ENCODE data around the gene ERGIC3. TPM values are rescaled to one million over a fixed set of nuclear protein-coding genes. Genes with fewer than 3 reads are reported as not detected.
A peak's percentile ranks its signal among the peaks of the same experiment; 100 is the strongest.

ERGIC3 gene
- total and polyA plus RNA-seq, 2 of the 13 experiments (the other 11 are each of a cell fraction or from before 2014, with no cell fraction given): 407 to 670 TPM

DNA sequence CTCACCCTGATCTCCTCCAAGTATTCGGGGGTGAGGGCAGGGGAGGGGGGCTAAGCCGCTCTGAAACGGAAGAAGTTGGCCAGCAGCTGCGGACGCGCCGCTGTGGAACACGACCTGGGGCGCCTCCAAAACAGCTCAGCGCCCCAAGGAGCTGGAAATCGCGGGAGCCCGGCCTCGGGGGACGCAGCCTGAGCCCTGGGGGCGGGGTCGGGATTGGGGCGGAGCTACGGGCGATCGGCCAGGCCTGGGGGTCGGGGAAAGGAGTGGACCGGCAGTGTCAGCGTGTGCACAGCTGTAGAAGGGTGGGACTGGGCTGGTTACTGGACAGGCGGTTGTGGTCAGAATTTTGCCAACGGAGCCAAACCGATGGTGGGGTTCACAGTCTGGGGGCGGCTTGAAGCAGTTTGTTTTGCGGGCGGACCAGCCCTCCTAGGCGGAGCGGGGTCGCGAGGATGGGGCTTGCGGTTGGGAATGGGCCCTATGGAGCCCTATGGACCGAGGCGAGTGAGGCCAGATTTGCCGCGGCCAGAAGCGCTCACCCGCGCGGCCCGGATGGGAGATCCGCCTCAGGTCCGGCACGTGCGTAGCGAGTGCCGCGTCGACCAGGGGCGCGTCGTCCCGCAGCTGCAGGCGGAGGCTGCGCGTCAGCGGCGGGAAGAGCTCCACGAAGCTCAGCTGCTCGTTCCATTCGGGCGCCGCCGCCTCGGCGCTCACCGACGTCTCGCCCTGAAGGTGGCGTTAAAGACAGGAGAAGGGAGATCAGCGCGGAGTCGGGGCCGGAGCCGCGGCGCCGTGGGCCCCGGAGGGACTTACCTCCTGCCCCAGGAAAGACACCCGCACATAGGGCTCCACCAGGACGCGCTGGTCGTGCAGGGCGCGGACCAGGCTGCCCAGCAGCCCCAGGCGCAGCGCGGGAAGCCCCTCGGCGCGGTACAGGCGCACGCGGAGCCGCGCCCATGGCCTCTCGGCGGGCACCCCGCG lies 59.4 kb downstream of the ERGIC3 start (continued):
- TF ChIP-seq, protein P1, sequence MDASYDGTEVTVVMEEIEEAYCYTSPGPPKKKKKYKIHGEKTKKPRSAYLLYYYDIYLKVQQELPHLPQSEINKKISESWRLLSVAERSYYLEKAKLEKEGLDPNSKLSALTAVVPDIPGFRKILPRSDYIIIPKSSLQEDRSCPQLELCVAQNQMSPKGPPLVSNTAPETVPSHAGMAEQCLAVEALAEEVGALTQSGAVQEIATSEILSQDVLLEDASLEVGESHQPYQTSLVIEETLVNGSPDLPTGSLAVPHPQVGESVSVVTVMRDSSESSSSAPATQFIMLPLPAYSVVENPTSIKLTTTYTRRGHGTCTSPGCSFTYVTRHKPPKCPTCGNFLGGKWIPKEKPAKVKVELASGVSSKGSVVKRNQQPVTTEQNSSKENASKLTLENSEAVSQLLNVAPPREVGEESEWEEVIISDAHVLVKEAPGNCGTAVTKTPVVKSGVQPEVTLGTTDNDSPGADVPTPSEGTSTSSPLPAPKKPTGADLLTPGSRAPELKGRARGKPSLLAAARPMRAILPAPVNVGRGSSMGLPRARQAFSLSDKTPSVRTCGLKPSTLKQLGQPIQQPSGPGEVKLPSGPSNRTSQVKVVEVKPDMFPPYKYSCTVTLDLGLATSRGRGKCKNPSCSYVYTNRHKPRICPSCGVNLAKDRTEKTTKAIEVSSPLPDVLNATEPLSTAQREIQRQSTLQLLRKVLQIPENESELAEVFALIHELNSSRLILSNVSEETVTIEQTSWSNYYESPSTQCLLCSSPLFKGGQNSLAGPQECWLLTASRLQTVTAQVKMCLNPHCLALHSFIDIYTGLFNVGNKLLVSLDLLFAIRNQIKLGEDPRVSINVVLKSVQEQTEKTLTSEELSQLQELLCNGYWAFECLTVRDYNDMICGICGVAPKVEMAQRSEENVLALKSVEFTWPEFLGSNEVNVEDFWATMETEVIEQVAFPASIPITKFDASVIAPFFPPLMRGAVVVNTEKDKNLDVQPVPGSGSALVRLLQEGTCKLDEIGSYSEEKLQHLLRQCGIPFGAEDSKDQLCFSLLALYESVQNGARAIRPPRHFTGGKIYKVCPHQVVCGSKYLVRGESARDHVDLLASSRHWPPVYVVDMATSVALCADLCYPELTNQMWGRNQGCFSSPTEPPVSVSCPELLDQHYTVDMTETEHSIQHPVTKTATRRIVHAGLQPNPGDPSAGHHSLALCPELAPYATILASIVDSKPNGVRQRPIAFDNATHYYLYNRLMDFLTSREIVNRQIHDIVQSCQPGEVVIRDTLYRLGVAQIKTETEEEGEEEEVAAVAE (CRISPR knock-in tag; IDR thresholded peaks at IDR 0.05; ENCODE audit: borderline replicate concordance): no peak
- TF ChIP-seq BRD4 (CRISPR knock-in tag; IDR thresholded peaks at IDR 0.05) (no peak; the same call in 1 of the 2 replicates), ZFY (CRISPR knock-in tag; IDR thresholded peaks at IDR 0.05) (peak; percentile 65; the same call in 1 of the 2 replicates), ZNF839 (CRISPR knock-in tag; IDR thresholded peaks at IDR 0.05; ENCODE audit: borderline replicate concordance) (no peak), AKAP8 (CRISPR knock-in tag; IDR thresholded peaks at IDR 0.05) (no peak; the same call in 1 of the 2 replicates), ARHGAP35 (CRISPR knock-in tag; IDR thresholded peaks at IDR 0.05; ENCODE audit: borderline replicate concordance) (no peak), MAZ (IDR thresholded peaks at IDR 0.05; ENCODE audit: borderline replicate concordance, low read depth, low read length) (no peak), MAZ (CRISPR knock-in tag; IDR thresholded peaks at IDR 0.05; ENCODE audit: low read depth) (no peak), ZNF337 (CRISPR knock-in tag; IDR thresholded peaks at IDR 0.05; ENCODE audit: borderline replicate concordance, low read depth) (no peak), ZFP90 (CRISPR knock-in tag; IDR thresholded peaks at IDR 0.05; ENCODE audit: borderline replicate concordance) (0 out of 2 replicates have a peak, but pooled peaks have one; percentile 59)
- TF ChIP-seq, protein P2, sequence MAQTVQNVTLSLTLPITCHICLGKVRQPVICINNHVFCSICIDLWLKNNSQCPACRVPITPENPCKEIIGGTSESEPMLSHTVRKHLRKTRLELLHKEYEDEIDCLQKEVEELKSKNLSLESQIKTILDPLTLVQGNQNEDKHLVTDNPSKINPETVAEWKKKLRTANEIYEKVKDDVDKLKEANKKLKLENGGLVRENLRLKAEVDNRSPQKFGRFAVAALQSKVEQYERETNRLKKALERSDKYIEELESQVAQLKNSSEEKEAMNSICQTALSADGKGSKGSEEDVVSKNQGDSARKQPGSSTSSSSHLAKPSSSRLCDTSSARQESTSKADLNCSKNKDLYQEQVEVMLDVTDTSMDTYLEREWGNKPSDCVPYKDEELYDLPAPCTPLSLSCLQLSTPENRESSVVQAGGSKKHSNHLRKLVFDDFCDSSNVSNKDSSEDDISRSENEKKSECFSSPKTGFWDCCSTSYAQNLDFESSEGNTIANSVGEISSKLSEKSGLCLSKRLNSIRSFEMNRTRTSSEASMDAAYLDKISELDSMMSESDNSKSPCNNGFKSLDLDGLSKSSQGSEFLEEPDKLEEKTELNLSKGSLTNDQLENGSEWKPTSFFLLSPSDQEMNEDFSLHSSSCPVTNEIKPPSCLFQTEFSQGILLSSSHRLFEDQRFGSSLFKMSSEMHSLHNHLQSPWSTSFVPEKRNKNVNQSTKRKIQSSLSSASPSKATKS (CRISPR knock-in tag; IDR thresholded peaks at IDR 0.05): no peak
- TF ChIP-seq, protein P3, sequence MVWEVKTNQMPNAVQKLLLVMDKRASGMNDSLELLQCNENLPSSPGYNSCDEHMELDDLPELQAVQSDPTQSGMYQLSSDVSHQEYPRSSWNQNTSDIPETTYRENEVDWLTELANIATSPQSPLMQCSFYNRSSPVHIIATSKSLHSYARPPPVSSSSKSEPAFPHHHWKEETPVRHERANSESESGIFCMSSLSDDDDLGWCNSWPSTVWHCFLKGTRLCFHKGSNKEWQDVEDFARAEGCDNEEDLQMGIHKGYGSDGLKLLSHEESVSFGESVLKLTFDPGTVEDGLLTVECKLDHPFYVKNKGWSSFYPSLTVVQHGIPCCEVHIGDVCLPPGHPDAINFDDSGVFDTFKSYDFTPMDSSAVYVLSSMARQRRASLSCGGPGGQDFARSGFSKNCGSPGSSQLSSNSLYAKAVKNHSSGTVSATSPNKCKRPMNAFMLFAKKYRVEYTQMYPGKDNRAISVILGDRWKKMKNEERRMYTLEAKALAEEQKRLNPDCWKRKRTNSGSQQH (CRISPR knock-in tag; IDR thresholded peaks at IDR 0.05; ENCODE audit: low read depth): no peak
- TF ChIP-seq, protein P4, sequence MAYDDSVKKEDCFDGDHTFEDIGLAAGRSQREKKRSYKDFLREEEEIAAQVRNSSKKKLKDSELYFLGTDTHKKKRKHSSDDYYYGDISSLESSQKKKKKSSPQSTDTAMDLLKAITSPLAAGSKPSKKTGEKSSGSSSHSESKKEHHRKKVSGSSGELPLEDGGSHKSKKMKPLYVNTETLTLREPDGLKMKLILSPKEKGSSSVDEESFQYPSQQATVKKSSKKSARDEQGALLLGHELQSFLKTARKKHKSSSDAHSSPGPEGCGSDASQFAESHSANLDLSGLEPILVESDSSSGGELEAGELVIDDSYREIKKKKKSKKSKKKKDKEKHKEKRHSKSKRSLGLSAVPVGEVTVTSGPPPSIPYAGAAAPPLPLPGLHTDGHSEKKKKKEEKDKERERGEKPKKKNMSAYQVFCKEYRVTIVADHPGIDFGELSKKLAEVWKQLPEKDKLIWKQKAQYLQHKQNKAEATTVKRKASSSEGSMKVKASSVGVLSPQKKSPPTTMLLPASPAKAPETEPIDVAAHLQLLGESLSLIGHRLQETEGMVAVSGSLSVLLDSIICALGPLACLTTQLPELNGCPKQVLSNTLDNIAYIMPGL (CRISPR knock-in tag; IDR thresholded peaks at IDR 0.05; ENCODE audit: borderline replicate concordance in 1 of 2, low read depth in 1 of 2): peak; percentile 46 to 67; a peak in 2 of 4 replicates
